H4 (cell line): ENCODE data around the gene DNAAF8. TPM values are rescaled to one million over a fixed set of nuclear protein-coding genes. Genes with fewer than 3 reads are reported as not detected.

ENCODE experiments used
- DNase-seq: peaks from one replicate; pipeline ENCODE4 v3.0.0-alpha.2; 2015; ENCODE audit warnings: low spot score
- total RNA-seq: library from RNA; depleted of rRNA; stranded (reverse); fragments of >200 nt; shearing (Covaris generic); gene quantifications from 2 replicates; pipeline ENCODE4 v1.2.3, GENCODE V29; 2014; rRNA removed

Gene DNAAF8
- 0.62 and 6.4 TPM in 2 replicates for total RNA-seq

GRCh38 chr16:4734063-4734729, at the start of gene DNAAF8, which contains the start of gene ANKS3:
DNAAF8 (plus strand) TSS chr16:4734537; CDS start chr16:4736515, 1,978 bp downstream.
ANKS3 (minus strand) TSS chr16:4734271; CDS start chr16:4730149, 4,122 bp downstream.
- peak; percentile 97 for DNase-seq

GRCh38 chr16:4684763-4685162, 49.6 kb upstream of the DNAAF8 start:
- DNase-seq: no peak

GRCh38 chr16:4685292-4685691, 49.0 kb upstream of the DNAAF8 start:
- DNase-seq: no peak

GRCh38 chr16:4685776-4686496, 48.4 kb upstream of the DNAAF8 start:
- DNase-seq: no peak

- no peak for DNase-seq
These were observed 47.7 kb upstream of the DNAAF8 start for GRCh38 chr16:4686497-4687210.

GRCh38 chr16:4687416-4687815, 46.9 kb upstream of the DNAAF8 start:
- no peak for DNase-seq

GRCh38 chr16:4687946-4688673, 46.2 kb upstream of the DNAAF8 start:
- DNase-seq: no peak

- no peak for DNase-seq
These were observed 45.7 kb upstream of the DNAAF8 start for GRCh38 chr16:4688674-4689045.

GRCh38 chr16:4689091-4689671, 45.2 kb upstream of the DNAAF8 start:
- no peak for DNase-seq

GRCh38 chr16:4689864-4690704, 44.3 kb upstream of the DNAAF8 start:
- DNase-seq: no peak

GRCh38 chr16:4690946-4691665, 43.2 kb upstream of the DNAAF8 start:
- no peak for DNase-seq

GRCh38 chr16:4691666-4692412, 42.5 kb upstream of the DNAAF8 start:
- no peak for DNase-seq

GRCh38 chr16:4692460-4693295, 41.7 kb upstream of the DNAAF8 start:
- DNase-seq: no peak

- peak; percentile 93 for DNase-seq
These were observed 40.9 kb upstream of the DNAAF8 start, which contains the start of gene NUDT16L1 for GRCh38 chr16:4693296-4693955. NUDT16L1 (plus strand) TSS chr16:4693562; CDS start chr16:4693727, 165 bp downstream.

- DNase-seq: peak; percentile 39
These were observed 40.2 kb upstream of the DNAAF8 start for GRCh38 chr16:4693956-4694641.

GRCh38 chr16:4694642-4695451, 39.5 kb upstream of the DNAAF8 start:
- DNase-seq: no peak
